ENCODE measurements around the gene SLC27A2.
"Not testable (repeated sequence)": the region's sequence is repeated elsewhere in the genome, so short reads cannot be mapped to it uniquely, and the experiment has no call there.

SLC27A2 gene

GRCh38 chr15:50176869-50177268, 5.1 kb upstream of the SLC27A2 start:
- H3K36me3 Mint-ChIP-seq (ENCODE audit: low read depth) = peaks cover 4% of the 10 kb centered on the region
- H3K4me3 Mint-ChIP-seq = no peak overlapping the region
- H3K9me3 Mint-ChIP-seq = peaks cover 7% of the 10 kb centered on the region
- H3K27me3 Mint-ChIP-seq (ENCODE audit: low read depth) = no peaks in the 10 kb centered on the region
- peak; percentile 26 for DNase-seq (ENCODE audit: low spot score)
- H3K4me1 Mint-ChIP-seq (ENCODE audit: low read depth) = peaks cover 30% of the 10 kb centered on the region
- no peak overlapping the region for H3K27ac Mint-ChIP-seq

GRCh38 chr15:50180091-50180490, 1.9 kb upstream of the SLC27A2 start:
- peak overlapping the region; percentile 15 for H3K27ac Mint-ChIP-seq
- no peak for DNase-seq (ENCODE audit: low spot score)
- no peaks in the 10 kb centered on the region for H3K27me3 Mint-ChIP-seq (ENCODE audit: low read depth)
- H3K9me3 Mint-ChIP-seq = no peaks in the 10 kb centered on the region
- peaks cover 43% of the 10 kb centered on the region for H3K4me1 Mint-ChIP-seq (ENCODE audit: low read depth)
- peak overlapping the region; percentile 72 for H3K4me3 Mint-ChIP-seq
- H3K36me3 Mint-ChIP-seq (ENCODE audit: low read depth) = peaks cover 2% of the 10 kb centered on the region

- peak overlapping the region; percentile 72 for H3K4me3 Mint-ChIP-seq
- peak overlapping the region; percentile 15 for H3K27ac Mint-ChIP-seq
- DNase-seq (ENCODE audit: low spot score) = no peak
- no peaks in the 10 kb centered on the region for H3K27me3 Mint-ChIP-seq (ENCODE audit: low read depth)
- no peaks in the 10 kb centered on the region for H3K9me3 Mint-ChIP-seq
- peaks cover 44% of the 10 kb centered on the region for H3K4me1 Mint-ChIP-seq (ENCODE audit: low read depth)
- H3K36me3 Mint-ChIP-seq (ENCODE audit: low read depth) = peaks cover 2% of the 10 kb centered on the region
Measured at GRCh38 chr15:50180582-50180981, 1.4 kb upstream of the SLC27A2 start.

GRCh38 chr15:50181201-50181968, 611 bp upstream of the SLC27A2 start:
- no peaks in the 10 kb centered on the region for H3K9me3 Mint-ChIP-seq
- peaks cover 5% of the 10 kb centered on the region for H3K36me3 Mint-ChIP-seq (ENCODE audit: low read depth)

GRCh38 chr15:50182219-50183013, 420 bp downstream of the SLC27A2 start:
- Mint-ChIP-seq H3K27me3 (ENCODE audit: low read depth) (no peaks in the 10 kb centered on the region), H3K9me3 (no peaks in the 10 kb centered on the region), H3K27ac (peak overlapping the region; percentile 89), H3K4me1 (ENCODE audit: low read depth) (peaks cover 42% of the 10 kb centered on the region), H3K36me3 (ENCODE audit: low read depth) (peaks cover 14% of the 10 kb centered on the region), H3K4me3 (peak overlapping the region; percentile 96)
- peak; percentile 52 for DNase-seq (ENCODE audit: low spot score)

More at GRCh38 chr15:50181201-50181968, 611 bp upstream of the SLC27A2 start:
- H3K4me3 Mint-ChIP-seq = peak overlapping the region; percentile 72
- no peak for DNase-seq (ENCODE audit: low spot score)
- peak overlapping the region; percentile 58 for H3K27ac Mint-ChIP-seq
- H3K4me1 Mint-ChIP-seq (ENCODE audit: low read depth) = peaks cover 43% of the 10 kb centered on the region
- H3K27me3 Mint-ChIP-seq (ENCODE audit: low read depth) = no peaks in the 10 kb centered on the region

GRCh38 chr15:50183112-50183794, 1.3 kb downstream of the SLC27A2 start:
- Mint-ChIP-seq H3K4me1 (ENCODE audit: low read depth) (peaks cover 46% of the 10 kb centered on the region), H3K9me3 (no peaks in the 10 kb centered on the region), H3K36me3 (ENCODE audit: low read depth) (peaks cover 22% of the 10 kb centered on the region), H3K27ac (peak overlapping the region; percentile 89), H3K4me3 (peak overlapping the region; percentile 96), H3K27me3 (ENCODE audit: low read depth) (no peaks in the 10 kb centered on the region)
- peak; percentile 57 for DNase-seq (ENCODE audit: low spot score)

GRCh38 chr15:50184863-50185504, 3.0 kb downstream of the SLC27A2 start:
- DNase-seq (ENCODE audit: low spot score) = no peak
- H3K9me3 Mint-ChIP-seq = no peaks in the 10 kb centered on the region
- peaks cover 53% of the 10 kb centered on the region for H3K4me1 Mint-ChIP-seq (ENCODE audit: low read depth)
- peak overlapping the region; percentile 4 for H3K4me3 Mint-ChIP-seq
- no peak overlapping the region for H3K27ac Mint-ChIP-seq
- H3K27me3 Mint-ChIP-seq (ENCODE audit: low read depth) = no peaks in the 10 kb centered on the region
- peaks cover 26% of the 10 kb centered on the region for H3K36me3 Mint-ChIP-seq (ENCODE audit: low read depth)

- H3K4me1 Mint-ChIP-seq (ENCODE audit: low read depth) = peaks cover 49% of the 10 kb centered on the region
- H3K36me3 Mint-ChIP-seq (ENCODE audit: low read depth) = peaks cover 30% of the 10 kb centered on the region
- DNase-seq (ENCODE audit: low spot score) = no peak
- no peaks in the 10 kb centered on the region for H3K27me3 Mint-ChIP-seq (ENCODE audit: low read depth)
- no peak overlapping the region for H3K27ac Mint-ChIP-seq
- no peak overlapping the region for H3K4me3 Mint-ChIP-seq
- H3K9me3 Mint-ChIP-seq = no peaks in the 10 kb centered on the region
Measured at GRCh38 chr15:50186090-50186489, 4.1 kb downstream of the SLC27A2 start.

GRCh38 chr15:50186752-50187151, 4.8 kb downstream of the SLC27A2 start:
- no peak overlapping the region for H3K4me3 Mint-ChIP-seq
- H3K27me3 Mint-ChIP-seq (ENCODE audit: low read depth) = no peaks in the 10 kb centered on the region
- H3K27ac Mint-ChIP-seq = no peak overlapping the region
- peaks cover 42% of the 10 kb centered on the region for H3K4me1 Mint-ChIP-seq (ENCODE audit: low read depth)
- peaks cover 31% of the 10 kb centered on the region for H3K36me3 Mint-ChIP-seq (ENCODE audit: low read depth)
- no peak for DNase-seq (ENCODE audit: low spot score)
- H3K9me3 Mint-ChIP-seq = no peaks in the 10 kb centered on the region

- Mint-ChIP-seq H3K27ac (peak overlapping the region; percentile 14), H3K27me3 (ENCODE audit: low read depth) (no peaks in the 10 kb centered on the region), H3K9me3 (no peaks in the 10 kb centered on the region), H3K4me3 (no peak overlapping the region), H3K4me1 (ENCODE audit: low read depth) (peaks cover 42% of the 10 kb centered on the region), H3K36me3 (ENCODE audit: low read depth) (peaks cover 34% of the 10 kb centered on the region)
- DNase-seq (ENCODE audit: low spot score) = no peak
Measured at GRCh38 chr15:50187525-50187924, 5.5 kb downstream of the SLC27A2 start.

- Mint-ChIP-seq H3K9me3 (no peaks in the 10 kb centered on the region), H3K27ac (no peak overlapping the region), H3K4me1 (ENCODE audit: low read depth) (peaks cover 44% of the 10 kb centered on the region), H3K27me3 (ENCODE audit: low read depth) (no peaks in the 10 kb centered on the region), H3K36me3 (ENCODE audit: low read depth) (peaks cover 38% of the 10 kb centered on the region), H3K4me3 (no peak overlapping the region)
- no peak for DNase-seq (ENCODE audit: low spot score)
Measured at GRCh38 chr15:50187997-50188396, 6.0 kb downstream of the SLC27A2 start.

GRCh38 chr15:50188793-50189192, 6.8 kb downstream of the SLC27A2 start:
- DNase-seq (ENCODE audit: low spot score); H3K27ac Mint-ChIP-seq; H3K4me3 Mint-ChIP-seq; H3K9me3 Mint-ChIP-seq; H3K27me3 Mint-ChIP-seq (ENCODE audit: low read depth): not testable (repeated sequence)
- Mint-ChIP-seq H3K4me1 (ENCODE audit: low read depth) (peaks cover 41% of the 10 kb centered on the region), H3K36me3 (ENCODE audit: low read depth) (peaks cover 41% of the 10 kb centered on the region)

GRCh38 chr15:50189633-50190032, 7.6 kb downstream of the SLC27A2 start:
- no peak for DNase-seq (ENCODE audit: low spot score)
- Mint-ChIP-seq H3K27me3 (ENCODE audit: low read depth) (no peaks in the 10 kb centered on the region), H3K36me3 (ENCODE audit: low read depth) (peaks cover 44% of the 10 kb centered on the region), H3K4me1 (ENCODE audit: low read depth) (peaks cover 38% of the 10 kb centered on the region), H3K9me3 (no peaks in the 10 kb centered on the region), H3K4me3 (no peak overlapping the region), H3K27ac (no peak overlapping the region)
